ENCODE results near the gene TMEM237.

GRCh38 chr2:201574766-201575165 is 68.5 kb downstream of the TMEM237 start:
- TF ChIP-seq CTCF (conservative IDR thresholded peaks at IDR 0.05; ENCODE audit: low read length) (no peak), EZH2phosphoT487 (IDR thresholded peaks at IDR 0.05; ENCODE audit: borderline replicate concordance, low read depth, low read length) (no peak)
